Measurements from ENCODE around the gene GARNL3.

GARNL3 gene

DNA sequence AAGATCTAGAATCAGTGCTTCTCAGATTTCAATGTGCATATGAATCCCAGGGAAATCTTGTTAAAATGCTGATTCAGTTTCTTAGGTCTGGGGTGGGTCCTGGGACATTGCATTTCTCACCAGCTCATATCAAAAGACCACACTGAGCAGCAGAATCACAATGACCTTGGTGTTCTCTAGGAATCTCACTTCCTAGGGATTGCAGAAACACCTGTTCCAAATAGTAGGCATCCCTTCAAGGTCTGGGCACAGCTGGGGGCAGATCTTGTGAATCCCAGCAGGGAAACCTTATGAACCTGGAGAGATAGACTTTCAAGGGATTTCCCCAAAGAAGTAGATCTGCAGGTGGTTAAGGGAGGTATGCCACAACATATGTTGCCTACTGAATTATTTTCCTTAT is 8.9 kb upstream of the GARNL3 start:
- Histone ChIP-seq H3K4me3 (ENCODE audit: low read depth, low read length) (no peak overlapping the region), H3K36me3 (ENCODE audit: control insufficient read depth in 2 of 2, insufficient read depth in 1 of 2, low read length in 2 of 2) (no peaks in the 10 kb centered on the region), H3K4me1 (ENCODE audit: control insufficient read depth, insufficient read depth, low read length) (no peaks in the 10 kb centered on the region), H3K27ac (ENCODE audit: extremely low read depth, low read depth, low read length) (no peak overlapping the region), H3K9me3 (ENCODE audit: control insufficient read depth, insufficient read depth, low read depth, low read length) (no peaks in the 10 kb centered on the region)
- POLR2A ChIA-PET: no interaction called here
- TF ChIP-seq ZSCAN16 (tag by site-specific recombination; IDR thresholded peaks at IDR 0.05) (no peak), ZFP3 (tag by site-specific recombination; IDR thresholded peaks at IDR 0.05; ENCODE audit: low read depth) (no peak), ZNF610 (tag by site-specific recombination; IDR thresholded peaks at IDR 0.05; ENCODE audit: borderline replicate concordance) (no peak), ZNF843 (tag by site-specific recombination; IDR thresholded peaks at IDR 0.05) (no peak), OVOL3 (tag by site-specific recombination; IDR thresholded peaks at IDR 0.05) (no peak), MZF1 (tag by site-specific recombination; IDR thresholded peaks at IDR 0.05; ENCODE audit: borderline replicate concordance) (no peak), KLF1 (tag by site-specific recombination; IDR thresholded peaks at IDR 0.05) (no peak), ZNF138 (tag by site-specific recombination; IDR thresholded peaks at IDR 0.05; ENCODE audit: borderline replicate concordance) (no peak), PATZ1 (tag by site-specific recombination; IDR thresholded peaks at IDR 0.05) (no peak), MYNN (tag by site-specific recombination; IDR thresholded peaks at IDR 0.05; ENCODE audit: borderline replicate concordance) (no peak), ZNF221 (tag by site-specific recombination; IDR thresholded peaks at IDR 0.05; ENCODE audit: borderline replicate concordance) (no peak)
- TF ChIP-seq, protein P1, sequence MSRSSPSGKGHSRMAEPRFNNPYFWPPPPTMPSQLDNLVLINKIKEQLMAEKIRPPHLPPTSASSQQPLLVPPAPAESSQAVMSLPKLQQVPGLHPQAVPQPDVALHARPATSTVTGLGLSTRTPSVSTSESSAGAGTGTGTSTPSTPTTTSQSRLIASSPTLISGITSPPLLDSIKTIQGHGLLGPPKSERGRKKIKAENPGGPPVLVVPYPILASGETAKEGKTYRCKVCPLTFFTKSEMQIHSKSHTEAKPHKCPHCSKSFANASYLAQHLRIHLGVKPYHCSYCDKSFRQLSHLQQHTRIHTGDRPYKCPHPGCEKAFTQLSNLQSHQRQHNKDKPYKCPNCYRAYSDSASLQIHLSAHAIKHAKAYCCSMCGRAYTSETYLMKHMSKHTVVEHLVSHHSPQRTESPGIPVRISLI (tag by site-specific recombination; IDR thresholded peaks at IDR 0.05): no peak
- TF ChIP-seq, protein P2, sequence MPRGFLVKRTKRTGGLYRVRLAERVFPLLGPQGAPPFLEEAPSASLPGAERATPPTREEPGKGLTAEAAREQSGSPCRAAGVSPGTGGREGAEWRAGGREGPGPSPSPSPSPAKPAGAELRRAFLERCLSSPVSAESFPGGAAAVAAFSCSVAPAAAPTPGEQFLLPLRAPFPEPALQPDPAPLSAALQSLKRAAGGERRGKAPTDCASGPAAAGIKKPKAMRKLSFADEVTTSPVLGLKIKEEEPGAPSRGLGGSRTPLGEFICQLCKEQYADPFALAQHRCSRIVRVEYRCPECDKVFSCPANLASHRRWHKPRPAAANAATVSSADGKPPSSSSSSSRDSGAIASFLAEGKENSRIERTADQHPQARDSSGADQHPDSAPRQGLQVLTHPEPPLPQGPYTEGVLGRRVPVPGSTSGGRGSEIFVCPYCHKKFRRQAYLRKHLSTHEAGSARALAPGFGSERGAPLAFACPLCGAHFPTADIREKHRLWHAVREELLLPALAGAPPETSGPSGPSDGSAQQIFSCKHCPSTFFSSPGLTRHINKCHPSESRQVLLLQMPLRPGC (tag by site-specific recombination; IDR thresholded peaks at IDR 0.05): no peak
- CTCF ChIA-PET: no interaction called here

- no peak overlapping the region for H3K27ac ChIP-seq (ENCODE audit: extremely low read depth, low read depth, low read length)
- TF ChIP-seq EGR2 (tag by site-specific recombination; IDR thresholded peaks at IDR 0.05; ENCODE audit: low read depth) (no peak), ZNF596 (tag by site-specific recombination; IDR thresholded peaks at IDR 0.05) (no peak), KLF10 (tag by site-specific recombination; IDR thresholded peaks at IDR 0.05) (no peak), ZNF501 (tag by site-specific recombination; IDR thresholded peaks at IDR 0.05) (no peak), HOXC10 (CRISPR knock-in tag; IDR thresholded peaks at IDR 0.05) (no peak), GLIS1 (tag by site-specific recombination; IDR thresholded peaks at IDR 0.05) (no peak), ZNF138 (tag by site-specific recombination; IDR thresholded peaks at IDR 0.05; ENCODE audit: borderline replicate concordance) (no peak), ZNF280C (tag by site-specific recombination; IDR thresholded peaks at IDR 0.05) (no peak)
- TF ChIP-seq, protein P3, sequence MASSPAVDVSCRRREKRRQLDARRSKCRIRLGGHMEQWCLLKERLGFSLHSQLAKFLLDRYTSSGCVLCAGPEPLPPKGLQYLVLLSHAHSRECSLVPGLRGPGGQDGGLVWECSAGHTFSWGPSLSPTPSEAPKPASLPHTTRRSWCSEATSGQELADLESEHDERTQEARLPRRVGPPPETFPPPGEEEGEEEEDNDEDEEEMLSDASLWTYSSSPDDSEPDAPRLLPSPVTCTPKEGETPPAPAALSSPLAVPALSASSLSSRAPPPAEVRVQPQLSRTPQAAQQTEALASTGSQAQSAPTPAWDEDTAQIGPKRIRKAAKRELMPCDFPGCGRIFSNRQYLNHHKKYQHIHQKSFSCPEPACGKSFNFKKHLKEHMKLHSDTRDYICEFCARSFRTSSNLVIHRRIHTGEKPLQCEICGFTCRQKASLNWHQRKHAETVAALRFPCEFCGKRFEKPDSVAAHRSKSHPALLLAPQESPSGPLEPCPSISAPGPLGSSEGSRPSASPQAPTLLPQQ (tag by site-specific recombination; IDR thresholded peaks at IDR 0.05): no peak
- H3K4me1 ChIP-seq (ENCODE audit: control insufficient read depth, insufficient read depth, low read length): no peaks in the 10 kb centered on the region
- ChIA-PET CTCF (no interaction called here), POLR2A (no interaction called here)
- no peaks in the 10 kb centered on the region for H3K9me3 ChIP-seq (ENCODE audit: control insufficient read depth, insufficient read depth, low read depth, low read length)
- no peak overlapping the region for H3K4me3 ChIP-seq (ENCODE audit: low read depth, low read length)
- H3K36me3 ChIP-seq (ENCODE audit: control insufficient read depth in 2 of 2, insufficient read depth in 1 of 2, low read length in 2 of 2): no peaks in the 10 kb centered on the region
These were observed 8.2 kb upstream of the GARNL3 start for GRCh38 chr9:127256324-127256723.
